LHCN-M2 (cell line): ENCODE data around the gene CCDC88A. TPM values are rescaled to one million over a fixed set of nuclear protein-coding genes. Genes with fewer than 3 reads are reported as not detected.
"Not testable (repeated sequence)": the region's sequence is repeated elsewhere in the genome, so short reads cannot be mapped to it uniquely, and the experiment has no call there.

ENCODE experiments used
- DNase-seq: peaks from one replicate; pipeline ENCODE4 v3.0.0-alpha.2; 2012; ENCODE audit warnings: low read depth
- total RNA-seq: library from RNA; depleted of rRNA; stranded (reverse); fragments of >200 nt; gene quantifications from 2 replicates; pipeline ENCODE4 v1.2.3, GENCODE V29; 2014

The CCDC88A gene
- total RNA-seq, 1 experiment from 2014 or later: 77.1 TPM

- no peak for DNase-seq
These were observed 34.9 kb downstream of the CCDC88A start for GRCh38 chr2:55384786-55385185.

- no peak for DNase-seq
These were observed 48.3 kb downstream of the CCDC88A start for GRCh38 chr2:55371376-55371775.

- DNase-seq: no peak
These were observed 49.4 kb downstream of the CCDC88A start for GRCh38 chr2:55370208-55370607.

- DNase-seq: no peak
These were observed 54.4 kb downstream of the CCDC88A start for GRCh38 chr2:55365303-55365702.

GRCh38 chr2:55364189-55365055 lies 55.2 kb downstream of the CCDC88A start:
- peak; percentile 91 for DNase-seq

- no peak for DNase-seq
These were observed 56.0 kb downstream of the CCDC88A start for GRCh38 chr2:55363636-55364035.

- DNase-seq: no peak
These were observed 58.0 kb downstream of the CCDC88A start for GRCh38 chr2:55361465-55362189.

- no peak for DNase-seq
These were observed 61.2 kb downstream of the CCDC88A start for GRCh38 chr2:55358451-55358850.

- no peak for DNase-seq
These were observed 61.7 kb downstream of the CCDC88A start for GRCh38 chr2:55357927-55358326.

- no peak for DNase-seq
These were observed 62.5 kb downstream of the CCDC88A start for GRCh38 chr2:55357164-55357563.

- not testable (repeated sequence) for DNase-seq
These were observed 63.5 kb downstream of the CCDC88A start for GRCh38 chr2:55356136-55356535.

- DNase-seq: no peak
These were observed 64.2 kb downstream of the CCDC88A start for GRCh38 chr2:55355451-55355850.

GRCh38 chr2:55351672-55352071 lies 68.0 kb downstream of the CCDC88A start:
- DNase-seq: no peak

- DNase-seq: no peak
These were observed 74.6 kb downstream of the CCDC88A start for GRCh38 chr2:55345064-55345463.

GRCh38 chr2:55338268-55338667 lies 81.4 kb downstream of the CCDC88A start:
- peak; percentile 6 for DNase-seq

GRCh38 chr2:55334728-55335127 lies 84.9 kb downstream of the CCDC88A start:
- no peak for DNase-seq

GRCh38 chr2:55330541-55331297 lies 88.9 kb downstream of the CCDC88A start:
- no peak for DNase-seq

- no peak for DNase-seq
These were observed 92.0 kb downstream of the CCDC88A start for GRCh38 chr2:55327470-55328230.

- no peak for DNase-seq
These were observed 104.7 kb downstream of the CCDC88A start for GRCh38 chr2:55314985-55315384.

- peak; percentile 70 for DNase-seq
These were observed 108.2 kb downstream of the CCDC88A start for GRCh38 chr2:55311444-55311870.

GRCh38 chr2:55309446-55309845 lies 110.2 kb downstream of the CCDC88A start:
- DNase-seq: peak; percentile 45
